Neural progenitor cell (in vitro differentiated cells): ENCODE results near the gene UBL5. TPM values are rescaled to one million over a fixed set of nuclear protein-coding genes. Genes with fewer than 3 reads are reported as not detected.

Experiments used
- DNase-seq: peaks from one replicate; pipeline ENCODE4 v3.0.0-alpha.2; 2016; ENCODE audit warnings: low spot score
- H2AFZ ChIP-seq: fragments of 200-600 bp; sonication (generic); replicated peaks from 2 replicates; pipeline ENCODE4 v1.6.1; 2016; ENCODE audit warnings: antibody characterized with exemption
- H3F3A ChIP-seq: fragments of 200-600 bp; sonication (generic); 2 replicates; pipeline ENCODE4 v1.6.1; 2016; ENCODE audit warnings: antibody characterized with exemption, low read depth
- H3K27ac ChIP-seq: fragments of 200-600 bp; sonication (generic); 2 replicates; pipeline ENCODE4 v1.5.1; 2016; ENCODE audit warnings: mild to moderate bottlenecking
- H3K27me3 ChIP-seq: fragments of 200-600 bp; sonication (generic); 2 replicates; pipeline ENCODE4 v1.6.1; 2016; ENCODE audit warnings: mild to moderate bottlenecking, moderate library complexity
- H3K36me3 ChIP-seq: fragments of 200-600 bp; sonication (generic); 2 replicates; pipeline ENCODE4 v1.5.1; 2016
- H3K4me1 ChIP-seq: fragments of 200-600 bp; sonication (generic); 2 replicates; pipeline ENCODE4 v1.6.1; 2016; ENCODE audit warnings: mixed run types
- H3K4me2 ChIP-seq: fragments of 200-600 bp; sonication (generic); 2 replicates; pipeline ENCODE4 v1.6.1; 2016
- H3K4me3 ChIP-seq: fragments of 200-600 bp; sonication (generic); 2 replicates; pipeline ENCODE4 v1.5.1; 2016
- H3K79me2 ChIP-seq: fragments of 200-600 bp; sonication (generic); 2 replicates; pipeline ENCODE4 v1.6.1; 2016; ENCODE audit warnings: low read depth
- H3K9ac ChIP-seq: fragments of 200-600 bp; sonication (generic); 2 replicates; pipeline ENCODE4 v1.6.1; 2016
- H3K9me3 ChIP-seq: fragments of 200-600 bp; sonication (generic); 2 replicates; pipeline ENCODE4 v1.5.1; 2016; ENCODE audit warnings: low read depth
- H4K20me1 ChIP-seq: fragments of 200-600 bp; sonication (generic); 2 replicates; pipeline ENCODE4 v1.6.1; 2016; ENCODE audit warnings: low read depth
- H3K27ac Mint-ChIP-seq: 3 replicates; pipeline ENCODE4 v1.8.0; 2021; ENCODE audit warnings: mixed read lengths
- H3K27me3 Mint-ChIP-seq: 2 replicates; pipeline ENCODE4 v1.8.0; 2022; ENCODE audit warnings: low read depth, mild to moderate bottlenecking, inconsistent platforms, moderate library complexity, mixed read lengths; ENCODE audit not compliant: insufficient read depth
- H3K36me3 Mint-ChIP-seq: 3 replicates; pipeline ENCODE4 v1.8.0; 2021; ENCODE audit warnings: mixed read lengths
- H3K4me1 Mint-ChIP-seq: 3 replicates; pipeline ENCODE4 v1.8.0; 2021; ENCODE audit warnings: mixed read lengths
- H3K4me3 Mint-ChIP-seq: 3 replicates; pipeline ENCODE4 v1.8.0; 2021; ENCODE audit warnings: mild to moderate bottlenecking, moderate library complexity, mixed read lengths
- H3K9me3 Mint-ChIP-seq: 3 replicates; pipeline ENCODE4 v1.8.0; 2020; ENCODE audit warnings: mixed read lengths
- CTCF ChIP-seq: fragments of 200-600 bp; sonication (generic); IDR thresholded peaks from 2 replicates; pipeline ENCODE4 v1.5.1; 2017; ENCODE audit warnings: antibody characterized with exemption, mild to moderate bottlenecking
- EZH2 ChIP-seq: fragments of 200-600 bp; sonication (generic); IDR thresholded peaks from 2 replicates; pipeline ENCODE4 v1.6.1; 2017; ENCODE audit warnings: antibody characterized with exemption, mild to moderate bottlenecking, moderate library complexity
- EZH2phosphoT487 ChIP-seq: fragments of 200-600 bp; sonication (generic); IDR thresholded peaks from 2 replicates; pipeline ENCODE4 v1.6.1; 2017; ENCODE audit warnings: antibody characterized with exemption
- total RNA-seq: library from RNA; depleted of rRNA; stranded (reverse); fragments of >200 nt; gene quantifications from 2 replicates; pipeline ENCODE4 v1.2.3, GENCODE V29; 2015; ENCODE audit warnings: low replicate concordance

UBL5 gene
- total RNA-seq, 1 donor from 2014 or later, result 628 TPM

GRCh38 chr19:9847087-9847671 is 19.5 kb downstream of the UBL5 start:
- peak; percentile 56 for DNase-seq

DNA sequence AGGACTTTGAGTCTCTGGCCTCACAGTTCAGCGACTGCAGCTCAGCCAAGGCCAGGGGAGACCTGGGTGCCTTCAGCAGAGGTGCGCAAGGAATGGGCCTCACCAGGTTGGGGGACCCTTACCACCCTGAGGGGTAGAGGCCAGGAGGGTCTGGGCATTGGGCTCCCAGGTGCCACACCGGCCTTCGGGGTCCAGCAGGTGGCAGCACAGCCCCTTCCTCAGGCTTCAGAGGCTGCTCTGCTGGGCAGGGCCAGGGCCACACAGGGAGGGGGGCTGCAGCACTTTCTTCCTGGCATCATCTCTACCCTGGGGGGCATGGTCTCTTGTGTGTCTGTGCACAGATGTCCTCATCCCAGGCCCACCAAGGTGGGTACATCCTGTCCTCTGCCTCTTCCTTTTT is 20.3 kb downstream of the UBL5 start:
- peak; percentile 65 for DNase-seq
- Histone ChIP-seq H3K36me3 (no peaks in the 10 kb centered on the region), H3K4me1 (peaks cover 11% of the 10 kb centered on the region), H3K9ac (no peak overlapping the region), H3K27ac (no peak overlapping the region), H4K20me1 (peaks cover 28% of the 10 kb centered on the region), H3K27me3 (no peaks in the 10 kb centered on the region), H3F3A (no peaks in the 10 kb centered on the region), H2AFZ (no peak overlapping the region), H3K9me3 (no peaks in the 10 kb centered on the region), H3K4me2 (no peak overlapping the region), H3K79me2 (no peaks in the 10 kb centered on the region), H3K4me3 (no peak overlapping the region)
- TF ChIP-seq CTCF (peak; percentile 73), EZH2phosphoT487 (no peak)
- H3K27me3 Mint-ChIP-seq, result no peaks in the 10 kb centered on the region
- no peak overlapping the region for H3K4me3 Mint-ChIP-seq
- H3K36me3 Mint-ChIP-seq, result peaks cover 13% of the 10 kb centered on the region
- no peaks in the 10 kb centered on the region for H3K9me3 Mint-ChIP-seq
- no peaks in the 10 kb centered on the region for H3K4me1 Mint-ChIP-seq
- no peak overlapping the region for H3K27ac Mint-ChIP-seq

More at GRCh38 chr19:9847087-9847671, 19.5 kb downstream of the UBL5 start:
- Histone ChIP-seq H3F3A (no peaks in the 10 kb centered on the region), H3K4me2 (no peak overlapping the region), H3K9me3 (no peaks in the 10 kb centered on the region), H3K27me3 (no peaks in the 10 kb centered on the region), H3K4me1 (peaks cover 11% of the 10 kb centered on the region), H3K79me2 (no peaks in the 10 kb centered on the region), H3K9ac (no peak overlapping the region), H2AFZ (no peak overlapping the region), H3K4me3 (no peak overlapping the region), H4K20me1 (peaks cover 28% of the 10 kb centered on the region), H3K27ac (no peak overlapping the region), H3K36me3 (no peaks in the 10 kb centered on the region)
- H3K9me3 Mint-ChIP-seq, result no peaks in the 10 kb centered on the region
- H3K27ac Mint-ChIP-seq, result no peak overlapping the region
- no peak for TF ChIP-seq EZH2phosphoT487
- peak; percentile 48 for TF ChIP-seq CTCF
- TF ChIP-seq EZH2, result no peak
- H3K4me1 Mint-ChIP-seq, result no peaks in the 10 kb centered on the region
- no peak overlapping the region for H3K4me3 Mint-ChIP-seq
- H3K36me3 Mint-ChIP-seq, result peaks cover 13% of the 10 kb centered on the region
- no peaks in the 10 kb centered on the region for H3K27me3 Mint-ChIP-seq

GRCh38 chr19:9848762-9849161 is 21.0 kb downstream of the UBL5 start:
- no peak for TF ChIP-seq CTCF
- no peak for TF ChIP-seq EZH2
- no peak for TF ChIP-seq EZH2phosphoT487
- H3K4me1 Mint-ChIP-seq, result no peaks in the 10 kb centered on the region
- no peak overlapping the region for H3K27ac Mint-ChIP-seq
- Histone ChIP-seq H3K4me3 (no peak overlapping the region), H3K9me3 (no peaks in the 10 kb centered on the region), H3K9ac (no peak overlapping the region), H3K36me3 (no peaks in the 10 kb centered on the region), H4K20me1 (peaks cover 28% of the 10 kb centered on the region), H3K27me3 (no peaks in the 10 kb centered on the region), H3K79me2 (no peaks in the 10 kb centered on the region), H3K27ac (no peak overlapping the region), H3K4me2 (no peak overlapping the region), H2AFZ (no peak overlapping the region), H3F3A (no peaks in the 10 kb centered on the region), H3K4me1 (peaks cover 11% of the 10 kb centered on the region)
- no peaks in the 10 kb centered on the region for H3K9me3 Mint-ChIP-seq
- no peak overlapping the region for H3K4me3 Mint-ChIP-seq
- no peak for DNase-seq
- no peaks in the 10 kb centered on the region for H3K27me3 Mint-ChIP-seq
- peaks cover 11% of the 10 kb centered on the region for H3K36me3 Mint-ChIP-seq
